Immature natural killer cell (primary cell): ENCODE data around the gene AP1S2. TPM values are rescaled to one million over a fixed set of nuclear protein-coding genes. Genes with fewer than 3 reads are reported as not detected.
A peak's percentile ranks its signal among the peaks of the same experiment; 100 is the strongest.
"Not testable (repeated sequence)": the region's sequence is repeated elsewhere in the genome, so short reads cannot be mapped to it uniquely, and the experiment has no call there.

Source experiments
- DNase-seq, 3 donors: peaks; one replicate each; pipeline ENCODE4 v3.0.0; 2022; ENCODE audit warnings: mixed read lengths in 1 of 3
- H3K27ac Mint-ChIP-seq, 6 donors: one replicate each; pipeline ENCODE4 v1.8.0; 2020; ENCODE audit warnings: mixed read lengths in 6 of 6, mild to moderate bottlenecking in 5 of 6, inconsistent platforms in 4 of 6, moderate library complexity in 3 of 6
- H3K27me3 Mint-ChIP-seq, 3 donors: one replicate each; pipeline ENCODE4 v1.8.0; 2020 to 2021; ENCODE audit warnings: low read depth in 3 of 3, mild to moderate bottlenecking in 3 of 3, mixed read lengths in 3 of 3, moderate library complexity in 3 of 3, inconsistent platforms in 1 of 3
- H3K36me3 Mint-ChIP-seq, 3 donors: one replicate each; pipeline ENCODE4 v1.8.0; 2020; ENCODE audit warnings: mixed read lengths in 3 of 3, inconsistent platforms in 2 of 3, mild to moderate bottlenecking in 2 of 3
- H3K4me1 Mint-ChIP-seq, 2 donors: one replicate each; pipeline ENCODE4 v1.8.0; 2020; ENCODE audit warnings: inconsistent platforms in 2 of 2, mild to moderate bottlenecking in 2 of 2, mixed read lengths in 2 of 2, moderate library complexity in 1 of 2
- H3K4me3 Mint-ChIP-seq, 5 donors: one replicate each; pipeline ENCODE4 v1.8.0; 2020; ENCODE audit warnings: mild to moderate bottlenecking in 5 of 5, mixed read lengths in 5 of 5, inconsistent platforms in 3 of 5, moderate library complexity in 3 of 5
- H3K9me3 Mint-ChIP-seq, 6 donors: one replicate each; pipeline ENCODE4 v1.8.0; 2020; ENCODE audit warnings: mild to moderate bottlenecking in 6 of 6, mixed read lengths in 6 of 6, inconsistent platforms in 4 of 6, moderate library complexity in 3 of 6
- polyA plus RNA-seq, 3 donors: library from polyadenylated mRNA; unstranded; fragments of 300-500 nt; fragmentation: Illumina TruSeq; gene quantifications; one replicate each; pipeline ENCODE4 v1.2.3, GENCODE V29; 2021

Gene AP1S2
- polyA plus RNA-seq, 3 donors from 2014 or later = 49.2 to 83.4 (median 71.3) TPM

- Mint-ChIP-seq H3K27me3 (no peaks in the 10 kb centered on the region), H3K27ac (no peak overlapping the region), H3K4me1 (no peaks in the 10 kb centered on the region), H3K36me3 (peaks cover 0 to 28% (median 0%) of the 10 kb centered on the region in 3 donors), H3K9me3 (no peaks in the 10 kb centered on the region), H3K4me3 (no peak overlapping the region)
- DNase-seq = no peak
Measured at GRCh38 chrX:15843960-15844359, 10.7 kb downstream of the AP1S2 start.

- Mint-ChIP-seq H3K27ac (no peak overlapping the region), H3K9me3 (no peaks in the 10 kb centered on the region), H3K36me3 (peaks cover 0 to 28% (median 0%) of the 10 kb centered on the region in 3 donors), H3K27me3 (no peaks in the 10 kb centered on the region), H3K4me3 (no peak overlapping the region), H3K4me1 (no peaks in the 10 kb centered on the region)
- DNase-seq = no peak
Measured at GRCh38 chrX:15841853-15842516, 12.6 kb downstream of the AP1S2 start.

- H3K9me3 Mint-ChIP-seq = no peaks in the 10 kb centered on the region
- no peak overlapping the region for H3K4me3 Mint-ChIP-seq
- no peaks in the 10 kb centered on the region for H3K27me3 Mint-ChIP-seq
- H3K36me3 Mint-ChIP-seq = peaks cover 0 to 12% (median 0%) of the 10 kb centered on the region in 3 donors
- H3K27ac Mint-ChIP-seq = no peak overlapping the region
- peak in 1 of 3 donors; percentile 10 for DNase-seq
- H3K4me1 Mint-ChIP-seq = no peaks in the 10 kb centered on the region
Measured at GRCh38 chrX:15838017-15838416, 16.6 kb downstream of the AP1S2 start.

- peaks cover 0 to 8% (median under 1%) of the 10 kb centered on the region in 3 donors for H3K36me3 Mint-ChIP-seq
- H3K27ac Mint-ChIP-seq = peak overlapping the region in 1 of 6 donors; percentile 40
- no peak for DNase-seq
- H3K9me3 Mint-ChIP-seq = no peaks in the 10 kb centered on the region
- no peak overlapping the region for H3K4me3 Mint-ChIP-seq
- H3K4me1 Mint-ChIP-seq = no peaks in the 10 kb centered on the region
- no peaks in the 10 kb centered on the region for H3K27me3 Mint-ChIP-seq
Measured at GRCh38 chrX:15834827-15835595, 19.6 kb downstream of the AP1S2 start.

- H3K9me3 Mint-ChIP-seq = no peaks in the 10 kb centered on the region
- H3K4me1 Mint-ChIP-seq = no peaks in the 10 kb centered on the region
- peak overlapping the region in 3 of 6 donors; percentile 4 to 50 (median 37) for H3K27ac Mint-ChIP-seq
- peaks cover 0 to 14% (median 4%) of the 10 kb centered on the region in 3 donors for H3K36me3 Mint-ChIP-seq
- H3K4me3 Mint-ChIP-seq = no peak overlapping the region
- H3K27me3 Mint-ChIP-seq = no peaks in the 10 kb centered on the region
- no peak for DNase-seq
Measured at GRCh38 chrX:15834053-15834452, 20.6 kb downstream of the AP1S2 start.

GRCh38 chrX:15831347-15831746, 23.3 kb downstream of the AP1S2 start:
- peaks cover 0 to 30% (median 11%) of the 10 kb centered on the region in 3 donors for H3K36me3 Mint-ChIP-seq
- not testable (repeated sequence) for H3K27me3 Mint-ChIP-seq, H3K9me3 Mint-ChIP-seq, H3K27ac Mint-ChIP-seq, DNase-seq, H3K4me3 Mint-ChIP-seq, H3K4me1 Mint-ChIP-seq

- no peak for DNase-seq
- H3K4me3 Mint-ChIP-seq = no peak overlapping the region
- H3K4me1 Mint-ChIP-seq = peaks cover 0 to 5% of the 10 kb centered on the region in 2 donors
- H3K9me3 Mint-ChIP-seq = no peaks in the 10 kb centered on the region
- no peak overlapping the region for H3K27ac Mint-ChIP-seq
- peaks cover 0 to 43% (median 11%) of the 10 kb centered on the region in 3 donors for H3K36me3 Mint-ChIP-seq
- no peaks in the 10 kb centered on the region for H3K27me3 Mint-ChIP-seq
Measured at GRCh38 chrX:15829217-15829616, 25.4 kb downstream of the AP1S2 start.

GRCh38 chrX:15825936-15826335, 28.7 kb downstream of the AP1S2 start:
- H3K27me3 Mint-ChIP-seq = no peaks in the 10 kb centered on the region
- H3K27ac Mint-ChIP-seq = peak overlapping the region in 2 of 6 donors; percentile 35 to 67

GRCh38 chrX:15822922-15823321, 31.7 kb downstream of the AP1S2 start:
- H3K9me3 Mint-ChIP-seq = no peaks in the 10 kb centered on the region
- no peak for DNase-seq
- peaks cover 2 to 69% (median 36%) of the 10 kb centered on the region in 3 donors for H3K36me3 Mint-ChIP-seq
- no peaks in the 10 kb centered on the region for H3K27me3 Mint-ChIP-seq
- peaks cover under 1 to 5% of the 10 kb centered on the region in 2 donors for H3K4me1 Mint-ChIP-seq
- no peak overlapping the region for H3K27ac Mint-ChIP-seq
- no peak overlapping the region for H3K4me3 Mint-ChIP-seq

More at GRCh38 chrX:15825936-15826335, 28.7 kb downstream of the AP1S2 start:
- Mint-ChIP-seq H3K4me3 (no peak overlapping the region), H3K9me3 (no peaks in the 10 kb centered on the region), H3K4me1 (peaks cover 0 to 5% of the 10 kb centered on the region in 2 donors), H3K36me3 (peaks cover 0 to 66% (median 25%) of the 10 kb centered on the region in 3 donors)
- no peak for DNase-seq

GRCh38 chrX:15820106-15821073, 34.2 kb downstream of the AP1S2 start:
- no peak overlapping the region for H3K4me3 Mint-ChIP-seq
- H3K36me3 Mint-ChIP-seq = peaks cover 4 to 65% (median 39%) of the 10 kb centered on the region in 3 donors
- peaks cover 21 to 22% of the 10 kb centered on the region in 2 donors for H3K4me1 Mint-ChIP-seq
- no peaks in the 10 kb centered on the region for H3K9me3 Mint-ChIP-seq
- H3K27ac Mint-ChIP-seq = peak overlapping the region in 2 of 6 donors; percentile 29 to 30
- DNase-seq = no peak
- H3K27me3 Mint-ChIP-seq = peaks cover 3 to 4% (median 3%) of the 10 kb centered on the region in 3 donors

GRCh38 chrX:15816886-15817285, 37.7 kb downstream of the AP1S2 start:
- Mint-ChIP-seq H3K27me3 (peaks cover 3 to 4% (median 3%) of the 10 kb centered on the region in 3 donors), H3K4me3 (peak overlapping the region; percentile 42 to 89 (median 80)), H3K4me1 (peaks cover 35 to 36% of the 10 kb centered on the region in 2 donors), H3K36me3 (peaks cover 7 to 63% (median 46%) of the 10 kb centered on the region in 3 donors), H3K27ac (peak overlapping the region; percentile 53 to 92 (median 77)), H3K9me3 (no peaks in the 10 kb centered on the region)
- DNase-seq = peak; percentile 69 to 76 (median 71)

- Mint-ChIP-seq H3K9me3 (no peaks in the 10 kb centered on the region), H3K36me3 (peaks cover 7 to 63% (median 46%) of the 10 kb centered on the region in 3 donors), H3K27ac (peak overlapping the region in 2 of 6 donors; percentile 53 to 68), H3K27me3 (peaks cover 3 to 4% (median 3%) of the 10 kb centered on the region in 3 donors), H3K4me1 (peaks cover 35 to 36% of the 10 kb centered on the region in 2 donors), H3K4me3 (peak overlapping the region; percentile 55 to 89 (median 80))
- no peak for DNase-seq
Measured at GRCh38 chrX:15816438-15816809, 38.2 kb downstream of the AP1S2 start.

- Mint-ChIP-seq H3K27me3 (peaks cover 3 to 4% (median 3%) of the 10 kb centered on the region in 3 donors), H3K9me3 (no peaks in the 10 kb centered on the region), H3K4me3 (peak overlapping the region; percentile 33 to 89 (median 55)), H3K36me3 (peaks cover 7 to 63% (median 44%) of the 10 kb centered on the region in 3 donors), H3K4me1 (peaks cover 35 to 36% of the 10 kb centered on the region in 2 donors), H3K27ac (peak overlapping the region in 5 of 6 donors; percentile 18 to 83 (median 23))
- peak in 1 of 3 donors; percentile 8 for DNase-seq
Measured at GRCh38 chrX:15815779-15816437, 38.7 kb downstream of the AP1S2 start.
